ENCODE results near the gene BMPR1B.

DNA sequence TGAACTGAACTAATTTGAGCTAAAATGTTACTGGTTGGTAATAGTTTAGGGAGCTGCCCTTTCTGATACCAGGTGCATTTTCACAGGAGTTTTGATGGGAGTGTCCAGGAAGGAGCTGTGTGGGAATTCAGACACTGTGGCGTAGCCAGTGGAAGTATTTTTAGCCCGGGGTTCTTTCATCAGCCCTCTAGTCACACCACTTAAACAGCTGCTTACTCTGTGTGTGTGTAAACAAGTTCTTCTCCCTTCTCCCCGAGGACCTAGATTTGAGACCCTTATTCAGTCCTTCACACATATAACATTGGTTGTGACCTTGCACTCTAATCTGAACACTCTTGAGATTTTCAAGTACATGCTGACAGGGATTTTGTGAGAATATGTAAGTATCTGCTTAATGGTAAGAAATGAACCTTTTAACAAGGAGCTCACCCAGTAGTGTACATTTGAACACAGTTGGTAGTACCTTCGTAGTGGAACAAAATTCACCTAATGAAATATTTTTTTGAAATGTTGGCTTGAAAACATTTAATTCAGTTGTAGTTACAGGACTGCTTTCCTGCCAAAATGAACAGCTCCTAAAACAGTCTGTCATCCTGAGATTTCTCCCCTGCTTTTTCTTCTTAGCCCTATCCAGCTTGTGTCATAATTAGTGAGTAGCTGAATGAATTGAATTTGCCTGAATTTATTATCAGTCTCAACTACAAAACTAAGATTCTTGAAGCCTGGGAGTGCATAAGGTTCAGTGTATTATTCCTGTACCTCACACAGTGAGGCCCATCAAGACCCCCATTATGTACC lies 61.8 kb downstream of the BMPR1B start:
- TF ChIP-seq, protein P1, sequence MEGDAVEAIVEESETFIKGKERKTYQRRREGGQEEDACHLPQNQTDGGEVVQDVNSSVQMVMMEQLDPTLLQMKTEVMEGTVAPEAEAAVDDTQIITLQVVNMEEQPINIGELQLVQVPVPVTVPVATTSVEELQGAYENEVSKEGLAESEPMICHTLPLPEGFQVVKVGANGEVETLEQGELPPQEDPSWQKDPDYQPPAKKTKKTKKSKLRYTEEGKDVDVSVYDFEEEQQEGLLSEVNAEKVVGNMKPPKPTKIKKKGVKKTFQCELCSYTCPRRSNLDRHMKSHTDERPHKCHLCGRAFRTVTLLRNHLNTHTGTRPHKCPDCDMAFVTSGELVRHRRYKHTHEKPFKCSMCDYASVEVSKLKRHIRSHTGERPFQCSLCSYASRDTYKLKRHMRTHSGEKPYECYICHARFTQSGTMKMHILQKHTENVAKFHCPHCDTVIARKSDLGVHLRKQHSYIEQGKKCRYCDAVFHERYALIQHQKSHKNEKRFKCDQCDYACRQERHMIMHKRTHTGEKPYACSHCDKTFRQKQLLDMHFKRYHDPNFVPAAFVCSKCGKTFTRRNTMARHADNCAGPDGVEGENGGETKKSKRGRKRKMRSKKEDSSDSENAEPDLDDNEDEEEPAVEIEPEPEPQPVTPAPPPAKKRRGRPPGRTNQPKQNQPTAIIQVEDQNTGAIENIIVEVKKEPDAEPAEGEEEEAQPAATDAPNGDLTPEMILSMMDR (IDR thresholded peaks at IDR 0.05; ENCODE audit: borderline replicate concordance, extremely low read depth, low read length, poor library complexity, severe bottlenecking) = no peak
- TF ChIP-seq EZH2 (IDR thresholded peaks at IDR 0.05; ENCODE audit: borderline replicate concordance, low read depth, low read length, severe bottlenecking) = no peak

Measured in DND-41 (cell line).